ENCODE data around the gene CENPC.

Gene CENPC

GRCh38 chr4:67580577-67580976 is 35.3 kb upstream of the CENPC start:
- H3K4me3 ChIP-seq (ENCODE audit: low read length): no peak overlapping the region
- no peak for TF ChIP-seq CTCF (IDR thresholded peaks at IDR 0.05; ENCODE audit: insufficient read depth, low read depth, low read length, missing control alignments)
- no peak for DNase-seq (ENCODE audit: low read depth)

GRCh38 chr4:67576538-67576937 is 31.2 kb upstream of the CENPC start:
- DNase-seq (ENCODE audit: low read depth): no peak
- no peak for TF ChIP-seq CTCF (IDR thresholded peaks at IDR 0.05; ENCODE audit: insufficient read depth, low read depth, low read length, missing control alignments)
- H3K4me3 ChIP-seq (ENCODE audit: low read length): no peak overlapping the region

GRCh38 chr4:67576059-67576466 is 30.8 kb upstream of the CENPC start:
- DNase-seq (ENCODE audit: low read depth): no peak
- TF ChIP-seq CTCF (IDR thresholded peaks at IDR 0.05; ENCODE audit: insufficient read depth, low read depth, low read length, missing control alignments): no peak
- no peak overlapping the region for H3K4me3 ChIP-seq (ENCODE audit: low read length)

GRCh38 chr4:67575232-67576058 is 30.1 kb upstream of the CENPC start:
- no peak for DNase-seq (ENCODE audit: low read depth)
- no peak overlapping the region for H3K4me3 ChIP-seq (ENCODE audit: low read length)
- no peak for TF ChIP-seq CTCF (IDR thresholded peaks at IDR 0.05; ENCODE audit: insufficient read depth, low read depth, low read length, missing control alignments)

GRCh38 chr4:67573193-67573592 is 27.9 kb upstream of the CENPC start:
- peak; percentile 37 for DNase-seq (ENCODE audit: low read depth)
- no peak overlapping the region for H3K4me3 ChIP-seq (ENCODE audit: low read length)
- no peak for TF ChIP-seq CTCF (IDR thresholded peaks at IDR 0.05; ENCODE audit: insufficient read depth, low read depth, low read length, missing control alignments)

- TF ChIP-seq CTCF (IDR thresholded peaks at IDR 0.05; ENCODE audit: insufficient read depth, low read depth, low read length, missing control alignments): no peak
- no peak for DNase-seq (ENCODE audit: low read depth)
- H3K4me3 ChIP-seq (ENCODE audit: low read length): no peak overlapping the region
These were observed 26.7 kb upstream of the CENPC start for GRCh38 chr4:67571975-67572374.

- H3K4me3 ChIP-seq (ENCODE audit: low read length): no peak overlapping the region
- TF ChIP-seq CTCF (IDR thresholded peaks at IDR 0.05; ENCODE audit: insufficient read depth, low read depth, low read length, missing control alignments): no peak
- DNase-seq (ENCODE audit: low read depth): no peak
These were observed 25.2 kb upstream of the CENPC start for GRCh38 chr4:67570537-67570936.

Measured in epithelial cell of esophagus (primary cell).